GM12878 (cell line): ENCODE data around the gene ZNF860. TPM values are rescaled to one million over a fixed set of nuclear protein-coding genes. Genes with fewer than 3 reads are reported as not detected.

Experiments
- ATAC-seq: fragments of 200-7000 bp; cut with Tn5 transposase; 3 replicates; pipeline ENCODE4 v1.9.1; 2020; ENCODE audit warnings: mild to moderate bottlenecking, moderate library complexity
- BruUV-seq: library from RNA; stranded (reverse); fragments of 400-500 nt; replicated peaks from 2 replicates; lab custom pipeline; 2021; lab: Mats Ljungman, UMichigan
- CTCF ChIA-PET: fragments of 300-600 bp; sonication (Branson Sonifier 250); formaldehyde crosslinking; extraction: SDS; loops from one replicate; lab custom pipeline; 2021; ENCODE audit warnings: inconsistent platforms; lab: Yijun Ruan, JAX
- POLR2A ChIA-PET: fragments of 350-600 bp; formaldehyde crosslinking; extraction: SDS; loops from one replicate; lab custom pipeline; 2021; ENCODE audit warnings: inconsistent platforms; lab: Charles Lee
- RAD21 ChIA-PET: fragments of 300-600 bp; sonication (Branson Sonifier 250); formaldehyde crosslinking; loops from one replicate; lab custom pipeline; 2023; ENCODE audit warnings: antibody characterized with exemption; ENCODE audit not compliant: unreplicated experiment; lab: Charles Lee
- SMC1A ChIA-PET: fragments of 300-600 bp; sonication (Branson Sonifier 250); formaldehyde crosslinking; loops from one replicate; lab custom pipeline; 2023; ENCODE audit not compliant: unreplicated experiment, uncharacterized antibody; lab: Charles Lee
- DNase-seq: peaks from one replicate; pipeline ENCODE4 v3.0.0-alpha.2; 2011; ENCODE audit warnings: low read depth, low spot score
- FAIRE-seq: peaks from 3 replicates; lab custom pipeline; 2011; peaks lifted over from hg19 to GRCh38; lab: Jason Lieb, UNC
- H2AFZ ChIP-seq: 2 replicates; pipeline ENCODE4 v1.6.0; 2011; ENCODE audit warnings: low read depth, low read length, control low read depth; ENCODE audit not compliant: control insufficient read depth
- H3K27ac ChIP-seq: 2 replicates; pipeline ENCODE4 v1.5.1; 2011; ENCODE audit warnings: control low read depth; ENCODE audit not compliant: control insufficient read depth, insufficient read depth
- H3K27me3 ChIP-seq, 2 experiments: replicated peaks in 1 of 2; 2 replicates each; pipeline versions ENCODE4 v1.6.0 to v1.6.1; 2011; ENCODE audit warnings: low read length in 1 of 2; ENCODE audit not compliant: control insufficient read depth in 2 of 2, insufficient read depth in 2 of 2
- H3K36me3 ChIP-seq, 2 experiments: 2 replicates each; pipeline ENCODE4 v1.5.1; 2011; ENCODE audit warnings: low read length in 1 of 2; ENCODE audit not compliant: control insufficient read depth in 2 of 2, insufficient read depth in 2 of 2
- H3K4me1 ChIP-seq: 2 replicates; pipeline ENCODE4 v1.6.1; 2011; ENCODE audit warnings: mild to moderate bottlenecking, low read length, moderate library complexity, mixed read lengths; ENCODE audit not compliant: control insufficient read depth, insufficient read depth
- H3K4me2 ChIP-seq: 2 replicates; pipeline ENCODE4 v1.6.0; 2011; ENCODE audit warnings: control low read depth; ENCODE audit not compliant: control insufficient read depth, insufficient read depth
- H3K4me3 ChIP-seq: fragments of 200-600 bp; sonication (generic); 2 replicates; pipeline ENCODE4 v1.5.1; 2016
- H3K79me2 ChIP-seq: 2 replicates; pipeline ENCODE4 v1.6.0; 2011; ENCODE audit warnings: low read length; ENCODE audit not compliant: control insufficient read depth, insufficient read depth
- H3K9ac ChIP-seq: 2 replicates; pipeline ENCODE4 v1.8.0; 2011; ENCODE audit warnings: low read length, control low read depth, mixed read lengths; ENCODE audit not compliant: control insufficient read depth, insufficient read depth
- H3K9me3 ChIP-seq: replicated peaks from 3 replicates; pipeline ENCODE4 v1.5.1; 2011; ENCODE audit warnings: mild to moderate bottlenecking, low read length; ENCODE audit not compliant: control insufficient read depth, insufficient read depth
- H4K20me1 ChIP-seq: 2 replicates; pipeline ENCODE4 v1.6.0; 2011; ENCODE audit not compliant: control insufficient read depth, insufficient read depth
- CTCF ChIP-seq, 3 experiments: IDR thresholded peaks in 2 of 3; conservative IDR thresholded peaks in 1 of 3; 2 replicates each; pipeline ENCODE4 v1.5.1; 2011; ENCODE audit warnings: low read depth in 3 of 3, low read length in 3 of 3, mild to moderate bottlenecking in 3 of 3, control low read depth in 2 of 3, moderate library complexity in 2 of 3, inconsistent platforms in 1 of 3, mixed read lengths in 1 of 3; ENCODE audit not compliant: control insufficient read depth in 2 of 3, insufficient read depth in 1 of 3; ENCODE audit errors: extremely low read depth in 1 of 3
- E2F4 ChIP-seq: IDR thresholded peaks from 2 replicates; pipeline ENCODE4 v1.6.1; 2012; ENCODE audit warnings: low read depth, low read length, improper control_type of control experiment
- E4F1 ChIP-seq: fragments of 450-650 bp; IDR thresholded peaks from 2 replicates; pipeline ENCODE4 v1.6.1; 2018; ENCODE audit warnings: borderline replicate concordance, mild to moderate bottlenecking; ENCODE audit not compliant: partially characterized antibody
- EED ChIP-seq: sonication (generic); IDR thresholded peaks from 2 replicates; pipeline ENCODE4 v1.6.1; 2016; ENCODE audit warnings: antibody characterized with exemption, low read depth
- EZH2 ChIP-seq: IDR thresholded peaks from 2 replicates; pipeline ENCODE4 v1.6.1; 2012; ENCODE audit warnings: low read depth, mild to moderate bottlenecking, control low read depth, inconsistent platforms, low read length, borderline replicate concordance; ENCODE audit not compliant: control insufficient read depth
- HSF1 ChIP-seq: fragments of 150-350 bp; IDR thresholded peaks from 2 replicates; pipeline ENCODE4 v1.6.1; 2014; ENCODE audit warnings: mild to moderate bottlenecking, low read depth, low read length
- JUND ChIP-seq: IDR thresholded peaks from 2 replicates; pipeline ENCODE4 v1.6.1; 2012; ENCODE audit warnings: low read depth, mild to moderate bottlenecking, low read length, improper control_type of control experiment, moderate library complexity
- PKNOX1 ChIP-seq: fragments of 450-650 bp; IDR thresholded peaks from 2 replicates; pipeline ENCODE4 v1.6.1; 2016; ENCODE audit warnings: mild to moderate bottlenecking
- ZBTB4 ChIP-seq: fragments of 450-650 bp; formaldehyde crosslinking; IDR thresholded peaks from 2 replicates; pipeline ENCODE4 v1.4.0; 2022; ENCODE audit warnings: mild to moderate bottlenecking, moderate library complexity
- ZNF384 ChIP-seq: IDR thresholded peaks from 2 replicates; pipeline ENCODE4 v1.6.1; 2012; ENCODE audit warnings: low read depth, mild to moderate bottlenecking, low read length, improper control_type of control experiment, borderline replicate concordance
- WGBS: methylation state at CpG from one replicate; pipeline ENCODE4 v1.1.6; 2016; ENCODE audit warnings: low lambda C conversion rate; ENCODE audit not compliant: insufficient replicate concordance, insufficient coverage; ENCODE audit errors: missing lambda C conversion rate; 5-methylcytosine and 5-hydroxymethylcytosine counted together
- in situ Hi-C: fragments of 300-500 bp; cut with MboI; formaldehyde crosslinking; loops from 9 replicates; pipeline ENCODE4 v1.14.3; 2018; ENCODE audit warnings: mixed read lengths
- intact Hi-C: fragments of 100-400 bp; cut with micrococcal nuclease; formaldehyde crosslinking; loops from one replicate; pipeline ENCODE4 v1.14.2; 2022; ENCODE audit not compliant: unreplicated experiment
- polyA plus RNA-seq, 11 experiments: library from polyadenylated mRNA; depleted of rRNA in 4 of 11; unstranded in 6 of 11; stranded (reverse) in 5 of 11; fragments of >200 nt; fragmentation: Nextera tagmentation in 4 of 11; fragmentation: Illumina TruSeq in 1 of 11; extraction: Ambion mirVana in 4 of 11; extraction: Trizol in 1 of 11; gene quantifications; 1 replicate in 1 of 11; 2 replicates in 10 of 11; pipeline versions ENCODE4 v1.2.1 to v1.2.3, GENCODE V29; 2011 to 2016; ENCODE audit warnings: inconsistent platforms in 2 of 11, missing spikeins in 2 of 11, low read depth in 1 of 11
- total RNA-seq, 4 experiments: library from RNA; depleted of rRNA in 3 of 4; stranded (reverse); fragments of >200 nt in 3 of 4; fragmentation: Illumina TruSeq in 1 of 4; extraction: Trizol in 1 of 4; gene quantifications; 2 replicates each; pipeline versions ENCODE4 v1.2.1 to v1.2.3, GENCODE V29; 2013 to 2021

Gene ZNF860
- total and polyA plus RNA-seq, 10 of the 15 experiments (the other 5 are each of a cell fraction or from before 2014, with no cell fraction given), result not detected

- WGBS, result 77% methylated on average over 5 of the region's 5 CpGs
- ChIA-PET POLR2A (no interaction called here), CTCF (no interaction called here), RAD21 (no interaction called here)
- H3K36me3 ChIP-seq, result no peaks in the 10 kb centered on the region
- peaks cover 2 to 4% of the 10 kb centered on the region in 2 experiments for H3K27me3 ChIP-seq
- no peak overlapping the region for H3K4me2 ChIP-seq
- ATAC-seq (no peak), DNase-seq (no peak), FAIRE-seq (no peak)
- H3K27ac ChIP-seq, result no peak overlapping the region
- intact Hi-C loops (no loop called here), in situ Hi-C loops (no loop called here)
- no peaks in the 10 kb centered on the region; the same call in 2 of the 3 replicates for H3K9me3 ChIP-seq
- no peaks in the 10 kb centered on the region for H3K79me2 ChIP-seq
- BruUV-seq, result no TSS peak
- no peak overlapping the region for H2AFZ ChIP-seq
- H3K4me3 ChIP-seq, result no peak overlapping the region
- H4K20me1 ChIP-seq, result no peaks in the 10 kb centered on the region
- H3K9ac ChIP-seq, result no peak overlapping the region
- H3K4me1 ChIP-seq, result peaks cover 11% of the 10 kb centered on the region
- TF ChIP-seq PKNOX1 (no peak), EED (no peak), E2F4 (no peak), ZNF384 (no peak), JUND (no peak), ZBTB4 (CRISPR knock-in tag) (no peak), CTCF (IDR thresholded peaks at IDR 0.05 in 2 of 3, conservative IDR thresholded peaks at IDR 0.05 in 1 of 3; ENCODE audit: control insufficient read depth in 2 of 3, extremely low read depth in 1 of 3, insufficient read depth in 1 of 3, low read depth in 3 of 3, low read length in 3 of 3) (no peak), HSF1 (no peak), EZH2 (no peak), E4F1 (no peak)
- TF ChIP-seq, all 136 proteins: peak for 0
- SMC1A ChIA-PET, result no interaction called here
Measured at GRCh38 chr3:31974964-31975363, 6.6 kb upstream of the ZNF860 start.
